MCF 10A (cell line): ENCODE data around the gene LRP1. TPM values are rescaled to one million over a fixed set of nuclear protein-coding genes. Genes with fewer than 3 reads are reported as not detected.

Experiments
- BruUV-seq: library from RNA; stranded (reverse); fragments of 400-500 nt; replicated peaks from 2 replicates; lab custom pipeline; 2021; lab: Mats Ljungman, UMichigan
- CTCF ChIA-PET: fragments of 300-600 bp; sonication (Branson Sonifier 250); formaldehyde crosslinking; extraction: SDS; loops from one replicate; lab custom pipeline; 2021; ENCODE audit warnings: antibody characterized with exemption, inconsistent platforms; lab: Yijun Ruan, JAX
- POLR2A ChIA-PET: fragments of 300-600, 350-650 bp; sonication (Branson Sonifier 250); formaldehyde crosslinking; extraction: SDS; loops from one replicate; lab custom pipeline; 2020; ENCODE audit warnings: antibody characterized with exemption, inconsistent platforms; lab: Yijun Ruan, JAX
- DNase-seq: peaks from one replicate; pipeline ENCODE4 v3.0.0-alpha.2; 2018; ENCODE audit not compliant: unreplicated experiment
- H3K27ac Mint-ChIP-seq: one replicate; pipeline ENCODE4 v1.8.0; 2022; ENCODE audit warnings: mild to moderate bottlenecking, low read depth, mixed read lengths; ENCODE audit not compliant: unreplicated experiment
- H3K27me3 Mint-ChIP-seq: one replicate; pipeline ENCODE4 v1.8.0; 2022; ENCODE audit warnings: mixed read lengths; ENCODE audit not compliant: insufficient read depth, unreplicated experiment
- H3K36me3 Mint-ChIP-seq: one replicate; pipeline ENCODE4 v1.8.0; 2022; ENCODE audit warnings: mild to moderate bottlenecking, moderate library complexity, mixed read lengths; ENCODE audit not compliant: insufficient read depth, unreplicated experiment
- H3K4me1 Mint-ChIP-seq: one replicate; pipeline ENCODE4 v1.8.0; 2022; ENCODE audit warnings: mixed read lengths; ENCODE audit not compliant: insufficient read depth, unreplicated experiment
- H3K4me3 Mint-ChIP-seq: one replicate; pipeline ENCODE4 v1.8.0; 2022; ENCODE audit warnings: mild to moderate bottlenecking, moderate library complexity, mixed read lengths; ENCODE audit not compliant: unreplicated experiment
- H3K9me3 Mint-ChIP-seq: one replicate; pipeline ENCODE4 v1.8.0; 2022; ENCODE audit warnings: mixed read lengths; ENCODE audit not compliant: unreplicated experiment
- intact Hi-C: fragments of 100-400 bp; cut with micrococcal nuclease; formaldehyde crosslinking; loops from 2 replicates; pipeline ENCODE4 v1.14.1; 2022
- total RNA-seq: library from RNA; stranded (reverse); gene quantifications from 2 replicates; pipeline ENCODE4 v1.2.3, GENCODE V29; 2022
- TF ChIP-seq, protein P1 (sequence below): fragments of 200-600 bp; IDR thresholded peaks from one replicate; pipeline ENCODE4 v1.8.0; 2022; ENCODE audit warnings: antibody characterized with exemption, mild to moderate bottlenecking; ENCODE audit not compliant: unreplicated experiment

The LRP1 gene
- total RNA-seq, 1 experiment from 2014 or later, result 18.9 TPM

DNA sequence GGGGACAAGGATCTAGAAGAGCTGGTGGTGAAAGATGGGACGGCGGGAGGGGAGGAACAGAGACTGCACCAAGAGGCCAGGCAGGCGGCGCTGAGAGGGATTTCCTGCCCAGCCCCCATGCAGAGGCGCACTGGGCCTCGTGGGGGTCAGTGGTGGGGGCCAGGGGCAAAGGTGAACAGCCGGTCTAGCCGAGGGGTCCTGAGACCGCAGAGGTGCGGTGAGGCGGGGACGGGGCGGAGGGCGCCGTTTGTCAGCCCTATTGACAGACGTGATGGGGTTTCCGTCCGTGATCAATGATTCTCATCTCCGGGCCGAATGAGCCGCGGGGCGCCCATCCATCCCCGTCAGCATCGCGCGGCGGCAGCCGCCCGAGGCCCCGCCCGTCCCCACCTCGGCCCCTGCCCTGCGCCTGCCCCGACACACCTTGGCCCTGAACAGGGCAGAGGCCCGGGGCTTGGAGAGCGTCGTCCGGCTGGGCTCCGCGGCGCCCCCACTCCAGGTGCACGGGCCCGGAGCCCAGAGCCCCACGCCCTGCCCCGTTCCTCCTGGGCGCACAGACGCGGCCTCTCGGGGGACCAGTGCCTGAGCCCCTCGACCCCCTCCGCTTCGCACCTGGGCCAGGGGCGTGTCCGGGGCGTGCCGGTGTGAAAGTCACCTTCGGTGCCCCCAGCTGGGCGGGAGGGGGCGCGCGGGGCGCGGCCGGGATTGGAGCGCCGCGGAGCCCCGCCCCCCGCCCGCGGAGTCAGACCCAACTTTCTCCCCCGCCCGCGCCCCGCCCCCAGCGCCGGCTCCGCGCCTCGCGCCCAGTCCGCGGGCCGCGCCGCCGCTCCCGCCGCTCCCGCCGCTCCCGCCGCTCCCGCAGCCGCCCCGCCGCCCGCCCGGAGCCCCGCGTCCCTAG, 88.0 kb downstream of the LRP1 start, which contains the start of gene NXPH4:
TSS of gene NXPH4 (plus strand) at position 781 of the 898 bp plus-strand sequence. CDS start 176 bp downstream, outside the sequence.
- Mint-ChIP-seq H3K9me3 (no peaks in the 10 kb centered on the region), H3K27ac (peak within 1 kb of the TSS; percentile 42), H3K4me1 (peaks cover 34% of the 10 kb centered on the region), H3K36me3 (no peaks in the 10 kb centered on the region), H3K27me3 (peaks cover 60% of the 10 kb centered on the region), H3K4me3 (peak within 1 kb of the TSS; percentile 72)
- intact Hi-C loops, result no loop called here
- BruUV-seq, result no TSS peak
- DNase-seq, result no peak
- ChIA-PET POLR2A (interaction anchor here (0.7 kb wide), 1 partner anchor 184 kb away, joined by 3 read pairs; no protein-coding TSS in a partner anchor), CTCF (interaction anchor here (0.6 to 9.4 kb wide), 8 partner anchors 11 to 271 kb away, joined by 3 to 188 read pairs (median 18); partner anchors contain the start of gene SHMT2)
- TF ChIP-seq, protein P1, sequence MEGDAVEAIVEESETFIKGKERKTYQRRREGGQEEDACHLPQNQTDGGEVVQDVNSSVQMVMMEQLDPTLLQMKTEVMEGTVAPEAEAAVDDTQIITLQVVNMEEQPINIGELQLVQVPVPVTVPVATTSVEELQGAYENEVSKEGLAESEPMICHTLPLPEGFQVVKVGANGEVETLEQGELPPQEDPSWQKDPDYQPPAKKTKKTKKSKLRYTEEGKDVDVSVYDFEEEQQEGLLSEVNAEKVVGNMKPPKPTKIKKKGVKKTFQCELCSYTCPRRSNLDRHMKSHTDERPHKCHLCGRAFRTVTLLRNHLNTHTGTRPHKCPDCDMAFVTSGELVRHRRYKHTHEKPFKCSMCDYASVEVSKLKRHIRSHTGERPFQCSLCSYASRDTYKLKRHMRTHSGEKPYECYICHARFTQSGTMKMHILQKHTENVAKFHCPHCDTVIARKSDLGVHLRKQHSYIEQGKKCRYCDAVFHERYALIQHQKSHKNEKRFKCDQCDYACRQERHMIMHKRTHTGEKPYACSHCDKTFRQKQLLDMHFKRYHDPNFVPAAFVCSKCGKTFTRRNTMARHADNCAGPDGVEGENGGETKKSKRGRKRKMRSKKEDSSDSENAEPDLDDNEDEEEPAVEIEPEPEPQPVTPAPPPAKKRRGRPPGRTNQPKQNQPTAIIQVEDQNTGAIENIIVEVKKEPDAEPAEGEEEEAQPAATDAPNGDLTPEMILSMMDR, result no peak

DNA sequence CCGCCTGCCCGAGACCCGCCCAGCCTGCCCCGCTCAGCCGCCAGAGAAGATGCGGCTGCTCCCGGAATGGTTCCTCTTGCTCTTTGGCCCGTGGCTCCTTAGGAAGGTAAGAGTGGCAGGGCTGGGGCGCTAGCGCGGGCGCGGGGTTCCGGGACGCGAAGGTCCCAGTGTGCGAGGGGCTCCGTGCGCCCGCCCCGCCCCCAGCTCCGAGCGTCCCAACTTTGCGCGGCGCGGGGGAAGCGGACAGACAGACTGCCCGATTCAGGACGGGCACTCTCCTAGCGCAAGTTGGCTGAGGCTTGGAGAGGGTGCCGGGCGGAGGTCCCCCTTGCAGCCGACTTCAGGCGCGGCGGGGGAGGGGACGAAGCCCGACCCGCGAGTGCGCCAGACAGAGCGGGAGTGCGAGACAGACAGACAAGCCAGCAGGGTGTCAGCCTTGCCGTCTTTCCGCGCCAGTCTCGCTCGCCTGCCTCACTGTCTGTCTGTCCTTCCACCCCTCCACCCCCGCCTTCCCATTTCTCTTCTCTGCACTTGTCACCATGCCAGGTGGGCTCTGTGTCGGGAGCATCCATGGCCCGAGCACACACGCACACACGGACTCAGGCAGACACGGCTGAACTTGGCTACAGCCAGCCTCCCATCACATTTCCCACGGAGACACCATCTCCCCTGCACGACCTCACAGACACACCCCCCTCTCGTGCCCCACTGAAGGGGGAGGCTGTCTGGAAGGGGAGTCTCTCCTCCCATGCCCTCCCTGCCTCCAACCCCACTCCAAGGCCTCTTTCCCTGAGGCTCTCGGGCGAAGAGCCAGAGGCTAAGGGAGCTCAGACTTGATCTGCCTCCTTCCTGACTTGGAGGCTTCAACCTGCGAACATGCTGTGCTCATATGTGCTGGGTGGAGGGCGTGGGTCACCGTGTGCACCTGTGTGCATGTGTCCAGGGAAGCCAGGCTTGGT, 88.9 kb downstream of the LRP1 start:
- Mint-ChIP-seq H3K9me3 (no peaks in the 10 kb centered on the region), H3K27me3 (peaks cover 70% of the 10 kb centered on the region), H3K4me3 (peak overlapping the region; percentile 72), H3K4me1 (peaks cover 34% of the 10 kb centered on the region), H3K36me3 (no peaks in the 10 kb centered on the region), H3K27ac (peak overlapping the region; percentile 42)
- ChIA-PET CTCF (interaction anchor here (0.7 to 1.9 kb wide), 6 partner anchors 11 to 40 kb away, joined by 4 to 13 read pairs (median 5); partner anchors contain the start of gene SHMT2), POLR2A (interaction anchor here (0.7 to 1.1 kb wide), 3 partner anchors 23 to 185 kb away, joined by 3 read pairs; no protein-coding TSS in a partner anchor)
- intact Hi-C loops, result no loop called here
- TF ChIP-seq, protein P1, result no peak
- no peak for DNase-seq
- no TSS peak for BruUV-seq

DNA sequence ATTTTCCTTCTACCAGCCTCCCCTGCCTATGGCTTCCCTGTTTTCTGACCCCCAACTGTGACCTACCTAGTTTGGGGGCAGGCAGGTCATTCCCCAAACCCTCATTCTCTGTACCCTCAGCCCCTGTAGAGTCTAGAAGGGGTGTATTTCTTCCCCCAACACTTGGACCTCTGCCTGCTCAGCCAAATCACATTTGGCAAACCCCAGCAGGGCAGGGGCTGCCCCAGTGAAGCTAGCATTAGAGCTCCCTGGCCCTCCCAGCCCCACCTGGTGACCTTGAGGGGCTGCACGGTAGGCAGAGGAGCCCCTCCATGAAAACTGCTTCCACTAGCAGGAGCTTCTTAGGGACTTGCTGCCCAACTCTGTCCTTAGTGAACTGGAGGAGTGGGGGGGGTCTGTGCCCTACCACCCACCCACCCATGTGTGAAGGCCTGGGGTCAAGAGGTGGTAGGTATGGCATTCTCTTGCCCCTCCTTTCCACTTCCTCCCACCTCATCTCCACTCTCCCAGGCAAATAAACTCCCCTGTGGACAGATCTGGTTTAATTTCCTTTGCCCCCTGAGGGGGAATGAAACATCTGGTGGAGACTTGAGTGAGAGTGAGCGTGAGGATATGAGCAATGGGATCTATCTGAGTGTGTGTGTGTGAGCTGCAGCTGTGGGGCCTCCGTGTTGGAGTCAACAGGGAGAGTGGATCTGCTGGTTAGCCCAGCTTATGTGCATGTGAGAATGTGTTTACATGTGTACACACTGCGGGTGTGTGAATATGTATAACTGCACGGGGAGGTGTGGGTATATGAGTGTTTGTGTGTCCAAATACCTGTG, 90.0 kb downstream of the LRP1 start:
- intact Hi-C loops, result no loop called here
- Mint-ChIP-seq H3K9me3 (no peaks in the 10 kb centered on the region), H3K27me3 (peaks cover 73% of the 10 kb centered on the region), H3K4me3 (no peak overlapping the region), H3K27ac (no peak overlapping the region), H3K36me3 (no peaks in the 10 kb centered on the region), H3K4me1 (peaks cover 34% of the 10 kb centered on the region)
- no TSS peak for BruUV-seq
- ChIA-PET POLR2A (interaction anchor here (1.0 to 1.1 kb wide), 2 partner anchors 22 to 130 kb away, joined by 3 read pairs; no protein-coding TSS in a partner anchor), CTCF (interaction anchor here (0.7 to 1.9 kb wide), 6 partner anchors 11 to 152 kb away, joined by 4 to 13 read pairs (median 6); partner anchors contain the start of gene SHMT2)
- TF ChIP-seq, protein P1, result no peak
- DNase-seq, result no peak
